ENCODE results near the gene PI16.

Gene PI16

DNA sequence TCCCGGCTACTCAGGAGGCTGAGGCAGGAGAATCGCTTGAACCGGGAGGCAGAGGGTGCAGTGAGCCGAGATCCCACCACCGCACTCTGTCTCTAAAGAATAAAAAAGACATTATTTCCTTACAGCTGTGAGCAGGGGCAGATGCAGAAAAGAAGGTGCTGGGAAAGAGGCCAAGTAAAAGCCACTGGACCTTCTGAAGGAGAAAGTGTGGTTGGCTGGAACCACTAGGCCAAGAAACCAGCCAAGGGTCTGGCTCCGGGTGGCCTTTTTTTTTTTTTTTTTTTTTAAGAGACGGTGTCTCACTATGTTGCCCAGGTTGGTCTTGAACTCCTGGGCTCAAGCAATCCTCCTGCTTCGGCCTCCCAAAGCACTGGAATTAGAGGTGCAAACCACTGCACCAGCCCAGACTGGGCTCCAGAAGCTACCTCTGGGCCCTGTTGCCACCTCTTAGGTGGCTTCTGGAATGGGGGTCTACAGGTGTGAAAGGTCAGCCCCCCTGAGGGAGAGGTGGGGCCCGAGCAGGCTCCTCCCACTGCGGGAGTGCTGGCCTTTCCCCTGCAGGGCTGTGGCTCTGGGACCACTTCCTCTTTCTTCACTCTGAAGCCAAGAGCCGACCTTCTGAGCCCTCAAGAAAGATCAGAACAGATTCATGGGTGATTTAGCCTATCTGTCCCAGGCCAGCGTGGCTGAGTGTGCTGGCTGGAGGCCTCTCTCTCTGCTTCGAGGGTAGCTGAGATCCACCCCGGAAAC is 50.7 kb downstream of the PI16 start, which contains the start of gene FGD2:
Gene FGD2, plus strand, starts transcription at position 595 of the 750 bp plus-strand sequence. CDS start 163 bp downstream, outside the sequence.
- no peak for DNase-seq

- DNase-seq: no peak
Measured at GRCh38 chr6:37005827-37006567, 51.5 kb downstream of the PI16 start.

GRCh38 chr6:37006793-37007339 is 52.3 kb downstream of the PI16 start:
- no peak for DNase-seq

- no peak for DNase-seq
Measured at GRCh38 chr6:37007340-37008043, 53.0 kb downstream of the PI16 start.

DNA sequence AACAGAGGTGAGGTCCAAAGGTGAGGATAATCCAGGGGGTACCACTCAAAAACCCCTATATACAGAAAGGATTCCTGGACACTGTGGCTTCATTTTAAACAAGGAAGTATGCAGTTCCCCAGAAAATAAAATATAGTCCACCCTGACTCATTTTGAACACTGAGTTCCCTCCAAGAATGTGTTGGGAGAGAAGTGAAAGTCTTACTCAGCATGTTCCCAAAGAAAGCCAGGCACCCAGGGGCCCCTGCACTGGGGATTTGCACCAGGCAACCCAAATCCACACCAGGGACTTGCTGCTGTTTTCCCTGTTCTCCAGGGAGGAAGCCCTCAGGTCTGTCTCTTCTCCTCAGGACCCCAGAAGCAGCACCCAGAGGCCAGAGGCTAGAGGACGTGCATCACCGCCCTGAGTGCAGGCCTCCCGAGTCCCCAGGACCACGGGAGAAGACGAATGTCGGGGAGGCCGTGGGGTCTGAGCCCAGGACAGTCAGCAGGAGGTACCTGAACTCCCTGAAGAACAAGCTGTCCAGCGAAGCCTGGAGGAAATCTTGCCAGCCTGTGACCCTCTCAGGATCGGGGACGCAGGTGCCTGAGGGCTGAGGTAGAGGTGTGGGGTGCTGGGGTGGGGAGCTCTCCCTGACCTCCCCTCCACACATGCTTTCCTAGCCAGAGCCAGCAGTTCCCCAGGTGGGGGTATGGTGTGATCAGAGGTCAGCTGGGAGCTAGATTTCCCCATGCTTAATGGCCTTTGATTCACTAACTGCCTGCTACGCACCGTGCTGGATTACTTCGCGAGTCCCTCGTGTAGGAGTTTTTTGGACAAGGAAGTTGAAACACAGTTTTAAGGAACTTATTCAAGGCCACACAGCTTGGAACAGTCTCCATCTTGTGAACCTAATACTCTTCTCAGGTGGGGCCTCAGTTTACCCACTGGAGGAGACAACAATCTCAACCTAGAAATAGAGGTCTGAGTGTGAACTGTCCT is 54.2 kb downstream of the PI16 start:
- no peak for DNase-seq

GRCh38 chr6:37010402-37010892 is 55.9 kb downstream of the PI16 start:
- DNase-seq: no peak

- no peak for DNase-seq
Measured at GRCh38 chr6:37011656-37012378, 57.3 kb downstream of the PI16 start.

GRCh38 chr6:37013516-37014491 is 59.3 kb downstream of the PI16 start:
- DNase-seq: no peak
